ENCODE measurements around the gene YPEL2.

DNA sequence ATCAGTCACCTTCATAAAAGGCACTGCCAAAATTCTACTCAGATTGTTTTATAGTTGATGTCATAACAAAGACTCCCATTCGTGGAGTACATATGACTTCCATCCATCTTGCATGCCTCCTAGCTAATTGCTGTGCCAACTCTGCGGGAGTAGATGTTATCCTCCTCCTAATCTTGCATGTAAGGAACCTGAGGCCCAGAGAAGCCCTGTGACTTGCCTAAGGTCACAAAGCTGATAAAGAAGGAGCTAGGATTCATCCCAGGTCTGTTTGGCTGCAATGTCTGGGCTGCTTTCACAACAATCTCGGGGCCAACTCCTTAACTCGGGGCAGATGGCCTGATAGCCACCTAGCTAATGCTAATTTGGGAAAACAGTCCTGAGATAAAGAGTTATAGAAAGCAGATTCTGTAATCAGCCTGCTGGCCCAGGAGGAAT is 87.3 kb downstream of the YPEL2 start:
- TF ChIP-seq CTCF (IDR thresholded peaks at IDR 0.05) (no peak), ZMAT4 (CRISPR knock-in tag; IDR thresholded peaks at IDR 0.05) (no peak), SMAD3 (CRISPR knock-in tag; IDR thresholded peaks at IDR 0.05; ENCODE audit: borderline replicate concordance) (no peak)

Measured in WTC11 (cell line).